ENCODE measurements around the gene CACNA1I.

DNA sequence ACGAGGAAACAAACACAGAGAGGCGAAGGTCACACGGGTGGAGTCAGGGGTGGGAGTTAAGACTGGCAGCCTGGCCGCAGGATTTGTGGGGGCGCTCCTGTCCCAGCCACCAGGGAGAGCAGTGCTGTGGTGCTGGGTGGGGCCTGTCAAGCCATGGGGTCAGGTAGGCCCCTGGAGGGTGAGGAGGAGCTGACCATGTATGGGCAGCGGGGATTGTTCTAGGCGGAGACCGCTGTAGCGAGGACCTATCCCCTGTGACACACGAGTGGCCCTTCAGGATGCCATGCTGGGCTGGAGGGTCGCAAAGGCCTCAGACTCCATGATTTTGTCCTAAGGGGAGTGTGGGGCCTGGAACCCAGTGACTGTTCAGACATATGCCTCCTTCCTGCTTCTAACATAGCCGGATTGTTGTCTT is 36.5 kb upstream of the CACNA1I start:
- TF ChIP-seq, protein P1, sequence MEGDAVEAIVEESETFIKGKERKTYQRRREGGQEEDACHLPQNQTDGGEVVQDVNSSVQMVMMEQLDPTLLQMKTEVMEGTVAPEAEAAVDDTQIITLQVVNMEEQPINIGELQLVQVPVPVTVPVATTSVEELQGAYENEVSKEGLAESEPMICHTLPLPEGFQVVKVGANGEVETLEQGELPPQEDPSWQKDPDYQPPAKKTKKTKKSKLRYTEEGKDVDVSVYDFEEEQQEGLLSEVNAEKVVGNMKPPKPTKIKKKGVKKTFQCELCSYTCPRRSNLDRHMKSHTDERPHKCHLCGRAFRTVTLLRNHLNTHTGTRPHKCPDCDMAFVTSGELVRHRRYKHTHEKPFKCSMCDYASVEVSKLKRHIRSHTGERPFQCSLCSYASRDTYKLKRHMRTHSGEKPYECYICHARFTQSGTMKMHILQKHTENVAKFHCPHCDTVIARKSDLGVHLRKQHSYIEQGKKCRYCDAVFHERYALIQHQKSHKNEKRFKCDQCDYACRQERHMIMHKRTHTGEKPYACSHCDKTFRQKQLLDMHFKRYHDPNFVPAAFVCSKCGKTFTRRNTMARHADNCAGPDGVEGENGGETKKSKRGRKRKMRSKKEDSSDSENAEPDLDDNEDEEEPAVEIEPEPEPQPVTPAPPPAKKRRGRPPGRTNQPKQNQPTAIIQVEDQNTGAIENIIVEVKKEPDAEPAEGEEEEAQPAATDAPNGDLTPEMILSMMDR (IDR thresholded peaks at IDR 0.05; ENCODE audit: poor library complexity), result no peak
- TF ChIP-seq EZH2phosphoT487 (IDR thresholded peaks at IDR 0.05; ENCODE audit: low read depth, severe bottlenecking, unreplicated experiment) (no peak), EZH2 (IDR thresholded peaks at IDR 0.05; ENCODE audit: borderline replicate concordance) (no peak)
